ENCODE results near the gene PPARGC1A. TPM values are rescaled to one million over a fixed set of nuclear protein-coding genes. Genes with fewer than 3 reads are reported as not detected.

Gene PPARGC1A
- polyA plus RNA-seq, 3 donors from 2014 or later, result not detected

DNA sequence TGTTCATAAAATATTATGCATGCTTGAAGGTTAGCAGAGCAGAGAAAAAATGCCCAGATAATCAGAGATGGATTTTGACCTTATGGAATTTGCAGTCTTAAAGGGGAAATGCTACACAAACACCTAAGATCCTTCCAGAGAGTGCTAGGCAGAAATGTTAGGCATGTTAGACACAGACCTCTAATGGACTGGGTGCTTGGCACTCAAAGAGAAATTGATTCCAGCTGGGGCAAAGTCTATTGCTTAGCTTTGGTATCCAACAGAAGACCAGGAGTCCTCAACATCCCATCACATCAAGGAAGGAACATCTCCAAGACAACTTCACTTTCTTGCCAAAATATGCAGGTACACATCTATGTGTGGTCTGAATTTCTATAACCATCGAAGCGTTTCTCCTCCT is 32.2 kb upstream of the PPARGC1A start:
- Mint-ChIP-seq H3K36me3 (no peaks in the 10 kb centered on the region), H3K4me1 (no peaks in the 10 kb centered on the region), H3K9me3 (peaks cover 6 to 22% (median 11%) of the 10 kb centered on the region in 6 donors), H3K27ac (no peak overlapping the region), H3K4me3 (no peak overlapping the region), H3K27me3 (ENCODE audit: low read depth in 3 of 3) (peaks cover 2 to 4% (median 2%) of the 10 kb centered on the region in 3 donors)
- DNase-seq, result no peak

DNA sequence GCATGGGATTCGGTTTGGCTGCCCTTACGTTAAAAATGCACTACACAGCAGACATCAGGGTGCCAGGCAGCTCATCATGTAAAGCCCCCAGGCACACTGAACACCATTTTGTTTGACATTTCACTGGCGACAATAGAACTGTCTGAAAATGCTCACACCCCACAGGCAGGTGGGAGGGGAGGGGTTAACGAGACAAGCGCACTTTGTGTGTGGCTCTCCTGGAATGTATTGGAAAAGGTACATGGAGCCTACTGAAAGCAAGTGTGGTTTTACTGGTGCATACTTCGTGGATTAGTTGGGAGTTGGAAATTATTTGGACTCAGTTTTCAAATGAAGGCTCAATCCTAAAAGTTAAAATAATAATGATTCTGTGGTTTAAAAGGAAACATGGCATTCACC is 31.6 kb upstream of the PPARGC1A start:
- no peak for DNase-seq
- Mint-ChIP-seq H3K27ac (no peak overlapping the region), H3K4me3 (no peak overlapping the region), H3K27me3 (ENCODE audit: low read depth in 3 of 3) (peaks cover 2 to 4% (median 2%) of the 10 kb centered on the region in 3 donors), H3K36me3 (no peaks in the 10 kb centered on the region), H3K9me3 (peaks cover 4 to 25% (median 10%) of the 10 kb centered on the region in 6 donors), H3K4me1 (no peaks in the 10 kb centered on the region)

DNA sequence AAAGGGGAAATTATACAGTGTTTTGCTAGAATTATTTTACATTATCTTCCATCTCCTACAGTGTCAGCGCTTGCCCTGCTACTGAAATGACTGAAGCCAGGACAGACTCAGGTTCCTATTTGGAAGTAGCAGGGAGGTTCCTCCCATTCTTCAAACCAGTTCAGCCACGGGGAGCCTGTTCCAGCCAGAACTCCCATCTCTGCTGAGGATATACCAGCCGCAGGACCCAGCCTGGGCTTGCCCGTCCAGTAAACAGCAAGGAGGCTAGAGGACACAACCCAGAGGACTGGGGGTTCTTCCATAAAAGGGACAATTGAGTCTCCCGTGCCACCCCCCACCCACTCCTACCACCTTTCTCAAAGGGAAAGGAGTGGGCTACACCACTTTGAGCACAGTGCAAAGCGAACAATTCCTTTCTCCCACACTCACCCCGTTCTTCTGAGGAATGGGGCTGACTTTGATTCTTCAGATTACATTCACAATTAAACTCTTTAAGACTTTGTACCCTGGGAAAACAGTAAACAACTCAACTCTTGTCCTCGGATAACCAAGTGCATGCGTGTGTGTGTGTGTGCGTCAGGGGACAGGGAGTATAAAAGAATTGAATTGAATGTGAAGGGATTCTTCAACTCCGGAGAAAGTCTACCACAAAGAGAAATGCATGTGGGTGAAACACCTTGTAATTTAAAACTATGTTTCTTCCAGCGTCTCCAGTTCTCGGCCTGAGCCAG is 31.0 kb upstream of the PPARGC1A start:
- no peaks in the 10 kb centered on the region for H3K4me1 Mint-ChIP-seq
- no peaks in the 10 kb centered on the region for H3K36me3 Mint-ChIP-seq
- peaks cover 2 to 6% (median 2%) of the 10 kb centered on the region in 3 donors for H3K27me3 Mint-ChIP-seq (ENCODE audit: low read depth in 3 of 3)
- no peak overlapping the region for H3K27ac Mint-ChIP-seq
- H3K4me3 Mint-ChIP-seq, result no peak overlapping the region
- peaks cover 0 to 21% (median 10%) of the 10 kb centered on the region in 6 donors for H3K9me3 Mint-ChIP-seq
- DNase-seq, result no peak

DNA sequence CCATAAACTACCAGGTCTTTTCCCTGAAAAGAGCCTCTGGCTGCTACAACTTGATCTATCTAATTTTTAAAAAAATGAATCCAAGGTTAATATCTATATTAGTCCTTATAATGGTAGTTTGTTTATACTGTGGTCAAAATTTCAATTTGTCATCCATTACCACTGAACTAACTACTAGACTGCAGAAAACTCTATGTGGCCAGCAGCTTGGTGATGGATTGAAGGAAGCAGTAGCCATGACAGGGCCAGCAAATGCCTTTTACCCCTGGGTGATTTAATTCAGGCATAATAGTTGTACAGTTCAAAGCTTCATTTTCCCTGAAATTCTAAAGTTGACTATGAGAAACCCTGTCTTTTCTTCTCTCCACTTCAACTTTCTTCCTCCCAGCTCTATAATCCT is 30.4 kb upstream of the PPARGC1A start:
- Mint-ChIP-seq H3K27ac (no peak overlapping the region), H3K27me3 (ENCODE audit: low read depth in 3 of 3) (peaks cover 2 to 5% (median 2%) of the 10 kb centered on the region in 3 donors), H3K9me3 (peaks cover 0 to 21% (median 10%) of the 10 kb centered on the region in 6 donors), H3K4me1 (no peaks in the 10 kb centered on the region), H3K4me3 (no peak overlapping the region), H3K36me3 (no peaks in the 10 kb centered on the region)
- DNase-seq, result no peak

DNA sequence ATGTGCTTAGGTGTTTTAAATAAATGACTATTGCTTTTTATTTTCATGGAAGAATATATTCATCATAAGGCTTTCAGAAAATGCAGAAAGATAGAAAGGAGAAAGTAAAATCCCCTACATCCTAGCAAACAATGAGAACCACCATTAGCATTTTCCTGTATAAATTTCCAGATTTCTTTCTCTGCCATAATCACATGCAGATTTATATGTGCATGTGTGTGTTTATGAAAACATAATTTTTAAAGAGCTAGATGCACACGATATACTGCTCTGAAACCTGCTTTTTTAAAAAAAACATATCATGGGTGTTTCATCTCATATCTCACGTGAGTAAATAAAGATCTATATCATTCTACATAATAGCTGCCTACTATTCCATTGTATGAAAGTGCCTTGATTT is 26.4 kb upstream of the PPARGC1A start:
- Mint-ChIP-seq H3K36me3 (no peaks in the 10 kb centered on the region), H3K27me3 (ENCODE audit: low read depth in 3 of 3) (peaks cover 0 to 2% (median 2%) of the 10 kb centered on the region in 3 donors), H3K9me3 (peaks cover 0 to 10% (median 4%) of the 10 kb centered on the region in 6 donors), H3K27ac (no peak overlapping the region), H3K4me3 (no peak overlapping the region), H3K4me1 (no peaks in the 10 kb centered on the region)
- DNase-seq, result no peak

DNA sequence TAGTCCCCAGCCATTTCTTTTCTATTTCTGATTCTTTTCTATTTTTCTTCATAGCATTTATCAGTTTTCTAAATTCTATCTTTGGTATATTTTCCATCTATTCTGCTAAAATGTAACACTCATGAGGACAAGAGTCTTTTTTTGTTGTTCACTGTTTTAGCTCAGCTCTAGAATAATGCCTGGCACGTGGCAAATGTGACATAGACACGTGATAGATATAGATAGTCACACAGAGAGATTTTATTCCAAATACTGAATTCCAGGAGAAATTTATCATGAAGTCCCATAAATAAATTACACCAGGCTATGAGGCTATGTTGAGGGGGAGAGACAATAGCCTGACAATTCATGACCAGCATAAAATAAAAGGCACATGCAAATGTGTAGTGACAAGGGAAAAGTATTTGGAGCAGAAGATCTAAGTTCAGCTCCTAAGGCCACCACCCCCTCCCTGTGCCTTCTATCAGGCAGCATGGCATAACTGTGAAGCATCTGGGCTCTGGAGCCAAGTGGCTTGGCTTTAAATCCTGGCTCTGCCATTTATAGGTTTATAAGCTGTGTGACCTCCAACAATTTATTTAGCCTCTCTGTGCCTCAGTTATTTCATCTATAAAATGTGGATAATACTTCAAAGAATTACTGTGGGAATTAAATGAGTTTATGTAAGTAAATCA is 25.7 kb upstream of the PPARGC1A start:
- Mint-ChIP-seq H3K27ac (no peak overlapping the region), H3K9me3 (peaks cover 0 to 10% (median 2%) of the 10 kb centered on the region in 6 donors), H3K4me3 (no peak overlapping the region), H3K27me3 (ENCODE audit: low read depth in 3 of 3) (peaks cover 0 to 2% (median under 1%) of the 10 kb centered on the region in 3 donors), H3K4me1 (no peaks in the 10 kb centered on the region), H3K36me3 (no peaks in the 10 kb centered on the region)
- no peak for DNase-seq

DNA sequence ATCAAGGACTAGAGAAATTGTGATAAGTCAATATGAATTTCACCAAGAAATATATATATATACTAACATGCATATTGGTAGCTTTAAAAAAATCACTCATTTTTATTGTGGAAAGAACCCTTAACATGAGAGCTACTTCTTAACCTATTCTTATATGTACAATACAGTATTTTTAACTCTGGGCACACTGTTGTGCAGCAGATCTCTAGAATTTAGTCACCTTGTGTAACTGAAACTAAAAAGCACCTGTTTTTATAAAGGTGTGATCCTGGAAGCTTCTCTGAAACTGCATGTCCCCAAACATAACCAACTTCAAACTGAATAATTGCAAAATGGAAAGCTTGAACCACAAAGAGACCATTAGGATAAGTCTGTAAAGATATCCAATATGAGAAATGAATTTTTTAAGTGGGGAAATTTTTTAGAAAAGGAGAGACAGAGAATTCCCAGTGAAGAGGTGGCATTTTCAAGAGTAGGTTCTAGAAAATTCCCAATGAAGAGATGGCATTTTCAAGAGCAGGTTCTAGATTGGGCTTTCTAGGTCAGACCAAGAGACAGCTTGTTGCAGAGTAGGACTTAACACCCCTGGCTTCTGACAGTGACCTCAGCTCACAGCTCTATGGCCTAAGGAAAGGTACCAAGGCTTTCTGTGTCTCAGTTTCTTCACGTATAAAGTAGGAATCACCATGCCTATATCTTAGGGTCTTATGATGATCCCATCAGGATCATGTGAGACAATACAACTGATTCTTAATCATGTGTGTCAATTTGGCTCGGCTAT is 22.0 kb upstream of the PPARGC1A start:
- DNase-seq, result no peak

DNA sequence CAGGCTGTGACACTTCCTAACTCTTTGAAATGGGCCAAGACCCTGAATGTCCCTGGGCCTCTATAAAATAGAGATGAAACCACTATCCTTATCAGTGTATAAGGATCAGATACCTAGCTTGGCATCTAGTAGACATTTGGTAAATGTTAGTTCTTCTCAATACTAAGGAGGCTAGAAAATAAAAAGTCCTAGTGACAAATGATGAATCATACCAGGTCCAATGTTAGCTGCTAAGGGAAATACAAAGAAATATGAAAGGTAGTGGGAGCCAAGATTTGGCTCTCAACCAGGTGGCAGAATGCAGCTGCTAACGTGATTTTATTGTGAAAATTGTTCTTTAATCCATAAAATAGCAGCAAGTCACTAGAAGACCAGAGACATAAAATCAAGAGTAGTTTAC is 19.8 kb upstream of the PPARGC1A start:
- H3K27ac Mint-ChIP-seq, result no peak overlapping the region
- H3K4me1 Mint-ChIP-seq, result no peaks in the 10 kb centered on the region
- H3K4me3 Mint-ChIP-seq, result no peak overlapping the region
- H3K36me3 Mint-ChIP-seq, result no peaks in the 10 kb centered on the region
- DNase-seq, result no peak
- peaks cover 0 to 2% (median 0%) of the 10 kb centered on the region in 3 donors for H3K27me3 Mint-ChIP-seq (ENCODE audit: low read depth in 3 of 3)
- H3K9me3 Mint-ChIP-seq, result peaks cover 0 to 15% (median 3%) of the 10 kb centered on the region in 6 donors

More for the DNA sequence above, 22.0 kb upstream of the PPARGC1A start:
- peaks cover 0 to 16% (median 2%) of the 10 kb centered on the region in 6 donors for H3K9me3 Mint-ChIP-seq
- H3K27me3 Mint-ChIP-seq (ENCODE audit: low read depth in 3 of 3), result peaks cover 0 to 4% (median 0%) of the 10 kb centered on the region in 3 donors
- H3K4me3 Mint-ChIP-seq, result no peak overlapping the region
- no peaks in the 10 kb centered on the region for H3K36me3 Mint-ChIP-seq
- no peaks in the 10 kb centered on the region for H3K4me1 Mint-ChIP-seq
- H3K27ac Mint-ChIP-seq, result no peak overlapping the region

DNA sequence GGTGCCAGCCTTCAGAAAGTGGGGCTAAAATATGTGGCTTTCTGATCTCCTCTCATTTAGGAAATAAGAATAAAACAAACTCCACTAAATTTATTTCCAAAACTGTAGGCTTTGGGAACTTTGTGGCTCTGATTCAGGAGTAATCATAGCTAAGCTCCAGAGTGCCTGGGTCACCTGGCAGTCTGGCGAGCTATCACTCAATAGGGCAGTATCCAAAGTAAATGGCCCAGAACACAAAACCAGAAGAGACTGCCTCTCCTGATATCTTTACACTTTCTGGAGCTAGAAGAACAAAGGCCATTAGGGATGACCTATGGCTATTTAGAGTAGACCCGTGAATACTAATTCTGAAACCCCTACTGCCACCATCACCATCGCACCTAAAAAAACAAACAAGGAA is 17.0 kb upstream of the PPARGC1A start:
- Mint-ChIP-seq H3K9me3 (peaks cover 0 to 11% (median under 1%) of the 10 kb centered on the region in 6 donors), H3K36me3 (no peaks in the 10 kb centered on the region), H3K27me3 (ENCODE audit: low read depth in 3 of 3) (peaks cover 0 to 2% (median 0%) of the 10 kb centered on the region in 3 donors), H3K27ac (no peak overlapping the region), H3K4me1 (no peaks in the 10 kb centered on the region), H3K4me3 (no peak overlapping the region)
- DNase-seq, result no peak

DNA sequence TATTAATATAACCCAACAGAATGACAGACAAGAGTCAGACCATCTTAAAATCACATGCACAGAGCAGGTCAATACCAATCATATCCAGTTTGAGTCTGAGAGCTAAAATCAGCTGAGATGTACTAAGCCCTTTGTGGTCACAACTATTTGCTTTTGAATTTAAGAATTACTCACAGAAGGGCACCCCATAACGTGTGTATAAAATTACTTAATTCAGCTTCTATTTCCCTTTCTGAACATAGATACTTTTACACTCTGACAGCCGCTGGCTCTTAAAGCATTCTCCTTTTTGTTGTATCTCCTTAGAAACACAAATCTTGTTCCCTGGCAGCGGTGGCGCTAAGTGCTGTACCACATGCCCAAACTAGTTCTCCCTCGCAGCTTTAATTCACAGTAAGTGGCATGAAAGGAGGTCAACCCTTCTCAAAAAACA is 14.8 kb upstream of the PPARGC1A start:
- H3K4me3 Mint-ChIP-seq, result no peak overlapping the region
- no peaks in the 10 kb centered on the region for H3K4me1 Mint-ChIP-seq
- H3K36me3 Mint-ChIP-seq, result no peaks in the 10 kb centered on the region
- H3K9me3 Mint-ChIP-seq, result peaks cover 0 to 14% (median 4%) of the 10 kb centered on the region in 6 donors
- no peak for DNase-seq
- H3K27ac Mint-ChIP-seq, result no peak overlapping the region
- H3K27me3 Mint-ChIP-seq (ENCODE audit: low read depth in 3 of 3), result peaks cover 0 to 2% (median 0%) of the 10 kb centered on the region in 3 donors

DNA sequence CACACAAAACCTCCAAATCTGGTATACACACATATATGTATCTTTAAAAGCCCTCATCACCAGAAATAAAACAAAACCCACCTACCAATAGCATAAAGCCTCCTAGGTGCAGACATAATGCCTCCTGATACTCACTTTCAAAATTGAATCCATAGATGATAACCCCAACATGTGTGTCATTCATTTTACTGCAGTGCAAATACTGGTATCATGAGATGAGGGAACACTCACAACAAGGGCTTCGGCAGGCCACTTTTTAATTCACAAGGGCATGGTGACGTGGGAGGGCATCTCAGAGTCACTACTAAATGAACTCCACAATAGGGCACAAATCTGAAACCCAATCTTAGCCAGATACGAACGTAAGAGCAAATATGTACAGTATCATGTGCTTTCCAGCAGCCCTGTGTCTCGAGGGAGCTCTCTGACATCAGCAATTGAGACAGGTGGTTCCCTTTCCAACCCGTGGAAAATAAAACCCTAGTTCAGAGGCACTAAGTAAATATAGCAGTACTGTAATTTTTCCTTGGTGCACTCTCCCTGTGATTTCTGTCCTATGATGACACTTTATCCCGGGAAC is 14.1 kb upstream of the PPARGC1A start:
- Mint-ChIP-seq H3K4me3 (no peak overlapping the region), H3K27ac (no peak overlapping the region), H3K27me3 (ENCODE audit: low read depth in 3 of 3) (peaks cover 0 to 2% (median 0%) of the 10 kb centered on the region in 3 donors), H3K36me3 (no peaks in the 10 kb centered on the region), H3K9me3 (peaks cover 0 to 14% (median 6%) of the 10 kb centered on the region in 6 donors), H3K4me1 (no peaks in the 10 kb centered on the region)
- no peak for DNase-seq

DNA sequence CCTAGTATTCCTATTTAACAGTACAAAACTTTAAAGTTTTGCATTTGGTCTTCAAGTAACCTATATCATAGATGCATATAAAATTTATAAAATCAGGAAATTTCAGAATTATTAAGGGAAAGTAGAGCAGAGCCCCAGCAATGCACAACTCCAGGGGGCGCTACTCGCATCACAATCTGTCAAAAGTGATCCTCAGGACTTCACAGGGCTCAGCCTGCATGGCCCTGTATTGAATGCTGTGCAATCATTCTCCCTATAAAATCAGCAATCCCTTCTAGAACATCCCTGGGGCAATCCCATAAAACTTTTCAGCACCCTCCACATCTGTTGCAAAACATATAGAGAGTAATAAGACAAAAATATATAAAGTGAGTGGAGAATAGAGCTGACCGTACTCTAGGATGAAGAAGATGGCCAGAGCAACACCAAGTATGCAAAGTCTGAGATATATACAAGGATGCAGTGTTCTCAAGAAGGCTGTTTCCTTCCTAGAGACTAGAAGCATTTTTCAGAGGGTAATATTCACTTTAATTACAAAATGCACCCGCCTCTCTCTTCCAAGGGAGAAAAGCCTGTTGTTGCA is 12.5 kb upstream of the PPARGC1A start:
- Mint-ChIP-seq H3K4me1 (no peaks in the 10 kb centered on the region), H3K36me3 (no peaks in the 10 kb centered on the region), H3K9me3 (peaks cover 0 to 16% (median 8%) of the 10 kb centered on the region in 6 donors), H3K27me3 (ENCODE audit: low read depth in 3 of 3) (peaks cover 0 to 2% (median 0%) of the 10 kb centered on the region in 3 donors), H3K4me3 (no peak overlapping the region), H3K27ac (no peak overlapping the region)
- DNase-seq, result no peak

DNA sequence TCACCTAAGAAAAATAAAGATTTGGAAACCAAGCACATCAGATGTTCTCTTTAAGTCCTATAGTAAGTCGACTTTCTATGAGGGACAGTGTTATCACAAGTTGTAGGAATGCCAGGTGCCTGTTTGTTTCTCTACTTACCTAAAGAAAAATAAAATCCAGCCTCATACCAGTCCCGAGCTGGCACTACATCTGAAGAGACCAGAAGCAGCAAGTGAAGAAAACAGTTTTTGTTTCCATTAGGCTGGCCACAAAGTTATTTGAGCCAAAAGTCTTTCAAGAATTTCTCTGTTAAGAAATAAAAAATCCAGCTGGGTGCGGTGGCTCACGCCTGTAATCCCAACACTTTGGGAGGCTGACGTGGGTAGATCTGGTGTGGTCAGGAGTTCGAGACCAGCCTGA is 10.8 kb upstream of the PPARGC1A start:
- no peaks in the 10 kb centered on the region for H3K4me1 Mint-ChIP-seq
- no peaks in the 10 kb centered on the region for H3K27me3 Mint-ChIP-seq (ENCODE audit: low read depth in 3 of 3)
- no peak overlapping the region for H3K4me3 Mint-ChIP-seq
- DNase-seq, result no peak
- peaks cover 0 to 14% (median 7%) of the 10 kb centered on the region in 6 donors for H3K9me3 Mint-ChIP-seq
- H3K36me3 Mint-ChIP-seq, result no peaks in the 10 kb centered on the region
- no peak overlapping the region for H3K27ac Mint-ChIP-seq
